ENCODE results near the gene ZNF428.
"Not testable (repeated sequence)": the region's sequence is repeated elsewhere in the genome, so short reads cannot be mapped to it uniquely, and the experiment has no call there.

ZNF428 gene, protein sequence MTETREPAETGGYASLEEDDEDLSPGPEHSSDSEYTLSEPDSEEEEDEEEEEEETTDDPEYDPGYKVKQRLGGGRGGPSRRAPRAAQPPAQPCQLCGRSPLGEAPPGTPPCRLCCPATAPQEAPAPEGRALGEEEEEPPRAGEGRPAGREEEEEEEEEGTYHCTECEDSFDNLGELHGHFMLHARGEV

DNA sequence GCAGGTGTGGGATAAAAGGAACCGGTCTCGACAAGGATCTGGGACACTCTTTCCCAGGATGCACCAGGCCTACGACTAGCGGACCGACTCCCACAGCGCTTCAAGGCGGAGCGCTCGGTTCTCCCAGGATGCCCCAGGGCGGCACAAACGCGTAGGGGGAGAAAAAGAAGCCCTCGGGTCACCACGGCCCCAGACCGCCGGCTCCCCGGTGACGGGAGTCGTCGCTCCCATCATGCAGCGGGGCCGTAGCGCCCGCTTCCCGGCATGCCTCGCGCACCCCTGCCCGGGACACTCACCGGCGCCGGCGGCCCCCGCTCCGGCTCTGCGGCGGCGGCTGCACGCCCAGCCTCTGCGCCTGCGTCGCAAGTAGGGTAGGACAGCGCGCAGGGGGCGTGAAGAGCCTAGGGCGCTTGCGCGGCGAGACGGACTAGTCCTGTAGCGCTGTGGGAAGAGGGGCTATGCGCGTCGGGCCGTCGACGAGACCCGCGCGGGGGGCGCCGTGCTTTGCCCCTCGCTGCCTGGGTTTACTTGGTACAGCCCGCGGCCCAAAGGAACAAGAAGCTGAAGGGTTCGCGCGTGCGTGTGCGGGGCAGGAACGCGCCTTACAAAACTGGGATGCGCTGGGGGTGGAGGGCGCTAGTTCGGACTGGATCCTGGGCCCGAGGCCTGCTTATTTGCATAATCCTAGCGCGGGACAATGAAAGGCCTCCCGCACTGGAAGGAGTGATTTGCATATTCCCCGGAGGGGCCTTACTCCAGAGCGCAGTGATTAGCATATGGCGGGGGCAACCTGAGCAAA lies at the start of gene ZNF428:
Gene ZNF428 (minus strand): TSS at position 368 of the 799 bp plus-strand sequence. CDS start 5,325 bp downstream, outside the sequence.
- peak; percentile 91 for DNase-seq

GRCh38 chr19:43668406-43669109 lies 49.1 kb upstream of the ZNF428 start:
- peak; percentile 99 for DNase-seq

DNA sequence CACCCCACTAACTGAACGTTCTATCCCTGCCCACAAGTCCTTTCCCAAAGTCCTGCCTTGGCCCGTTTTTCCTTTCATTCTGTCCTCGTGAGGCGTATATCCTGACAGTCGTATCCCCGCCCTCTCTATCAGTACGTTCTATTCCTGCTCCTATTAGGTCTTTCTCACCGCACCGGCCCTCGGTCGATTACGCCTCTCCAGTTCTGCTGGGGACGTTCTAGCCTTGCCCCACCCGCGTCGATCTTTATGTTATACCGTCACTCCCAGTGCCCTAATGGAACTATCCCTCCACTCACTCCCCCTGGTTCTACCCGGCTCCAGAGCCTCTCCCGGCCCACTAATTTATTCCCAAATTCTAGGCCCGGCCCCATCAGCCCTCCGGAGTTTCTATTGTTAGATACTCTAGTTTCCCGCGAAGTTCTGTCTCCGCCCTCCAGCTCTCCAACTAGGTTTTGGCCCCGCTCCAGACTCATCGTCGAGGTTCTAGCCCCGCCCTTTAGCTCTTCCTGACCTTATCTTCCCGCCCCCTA lies 48.5 kb upstream of the ZNF428 start:
- no peak for DNase-seq

- DNase-seq = no peak
Observed at GRCh38 chr19:43667126-43667875, 47.9 kb upstream of the ZNF428 start.

- peak; percentile 85 for DNase-seq
Observed at GRCh38 chr19:43664018-43664417, 44.6 kb upstream of the ZNF428 start.

DNA sequence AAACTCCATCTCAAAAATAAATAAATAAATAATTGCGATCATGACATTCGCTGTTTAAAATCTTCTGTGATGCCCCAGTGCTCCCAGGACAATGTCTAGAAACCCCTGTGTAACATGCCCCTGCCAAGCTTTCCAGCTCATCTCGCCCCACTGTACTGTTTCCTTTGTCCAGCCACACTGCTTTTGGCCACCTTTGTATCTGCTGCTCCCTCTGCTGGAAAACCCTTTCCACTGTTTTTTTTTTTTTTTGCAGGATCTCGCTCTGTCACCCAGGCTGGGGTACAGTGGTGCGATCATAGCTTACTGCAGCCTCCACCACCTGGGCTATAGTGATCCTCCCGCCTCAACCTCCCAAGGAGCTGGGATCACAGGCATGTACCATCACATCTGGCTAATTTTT lies 43.1 kb upstream of the ZNF428 start:
- no peak for DNase-seq

DNA sequence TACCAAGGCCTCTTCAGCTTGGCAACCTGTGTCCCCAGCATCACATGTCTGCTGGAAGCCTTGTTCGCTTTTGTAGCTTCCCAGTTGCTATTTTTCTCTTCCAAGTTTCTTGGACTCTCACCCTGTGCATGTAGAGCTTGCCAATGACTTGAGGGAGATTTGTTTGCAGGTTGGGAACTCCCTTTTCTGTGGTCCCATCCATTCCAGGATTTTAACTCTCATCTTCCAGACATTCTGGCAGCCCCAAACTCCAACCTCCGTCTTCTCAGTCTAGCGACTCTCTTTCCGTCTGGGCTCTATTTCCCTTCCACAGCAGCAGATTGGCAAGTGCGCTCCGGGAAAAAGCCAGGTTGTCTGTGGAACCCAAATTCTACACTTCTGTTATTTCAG lies 41.5 kb upstream of the ZNF428 start:
- no peak for DNase-seq

- no peak for DNase-seq
Observed at GRCh38 chr19:43660301-43660970, 41.0 kb upstream of the ZNF428 start.

GRCh38 chr19:43658494-43658893 lies 39.1 kb upstream of the ZNF428 start:
- no peak for DNase-seq

DNA sequence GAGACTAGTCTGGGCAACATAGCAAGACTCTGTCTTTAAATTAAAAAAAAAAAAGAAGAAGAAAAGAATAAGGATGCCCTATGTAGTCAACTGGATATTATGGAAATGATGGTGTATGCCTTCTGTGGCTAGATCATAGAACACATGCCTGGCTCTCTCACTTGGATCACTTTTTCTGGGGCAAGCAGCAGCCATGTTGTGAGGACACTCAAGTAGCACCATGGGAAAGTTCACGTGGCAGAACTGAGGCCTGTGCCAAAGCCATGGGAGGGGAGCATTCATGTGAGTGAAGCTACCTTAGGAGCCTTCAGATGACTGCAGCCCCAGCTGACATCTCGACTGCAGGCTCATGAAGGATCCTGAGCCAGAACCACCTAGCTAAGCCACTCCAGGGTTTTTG lies 38.6 kb upstream of the ZNF428 start:
- DNase-seq = no peak

DNA sequence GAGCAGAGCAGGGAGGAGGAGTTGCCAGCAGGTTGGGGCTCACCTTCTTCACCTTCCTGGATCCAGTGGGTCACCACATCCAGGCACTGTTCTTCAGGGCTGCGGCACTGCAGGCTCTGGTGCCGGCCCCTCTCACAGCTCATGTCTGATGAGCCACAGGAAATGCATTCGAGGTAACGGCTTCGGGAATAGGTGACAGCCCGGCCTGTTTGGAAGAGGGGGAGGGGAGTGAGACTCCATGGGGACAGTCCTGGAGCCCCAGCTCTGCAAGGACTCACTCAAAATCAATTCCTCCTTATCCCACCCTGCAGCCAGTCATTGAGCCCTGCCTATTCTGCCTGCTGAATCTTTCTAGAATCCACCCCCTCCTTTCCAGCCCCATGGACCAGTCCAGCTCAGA lies 37.0 kb upstream of the ZNF428 start:
- DNase-seq = no peak

- no peak for DNase-seq
Observed at GRCh38 chr19:43652546-43652874, 33.1 kb upstream of the ZNF428 start.

- no peak for DNase-seq
Observed at GRCh38 chr19:43651758-43652545, 32.5 kb upstream of the ZNF428 start.

GRCh38 chr19:43650276-43650675 lies 30.8 kb upstream of the ZNF428 start:
- not testable (repeated sequence) for DNase-seq

- DNase-seq = no peak
Observed at GRCh38 chr19:43649514-43649913, 30.1 kb upstream of the ZNF428 start.

DNA sequence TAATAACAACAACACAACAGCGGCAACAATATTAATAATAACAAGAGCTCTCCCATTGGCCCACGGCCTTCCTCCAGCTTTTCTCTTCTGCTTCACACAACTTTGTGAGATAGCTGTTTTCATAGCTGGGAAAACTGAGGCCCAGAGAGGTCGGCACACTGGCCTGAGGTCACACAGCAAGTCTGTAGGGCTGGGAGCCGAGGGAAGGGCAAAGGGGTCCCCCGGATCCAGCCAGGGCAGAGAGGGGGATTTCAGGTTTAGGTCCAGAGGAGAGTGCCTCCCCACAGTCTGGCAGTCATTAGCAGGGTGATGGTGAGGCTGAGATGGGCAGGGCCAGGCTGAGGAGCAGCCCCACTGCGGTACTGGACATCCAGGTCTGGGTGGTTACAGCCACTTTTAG lies 29.2 kb upstream of the ZNF428 start:
- DNase-seq = no peak

DNA sequence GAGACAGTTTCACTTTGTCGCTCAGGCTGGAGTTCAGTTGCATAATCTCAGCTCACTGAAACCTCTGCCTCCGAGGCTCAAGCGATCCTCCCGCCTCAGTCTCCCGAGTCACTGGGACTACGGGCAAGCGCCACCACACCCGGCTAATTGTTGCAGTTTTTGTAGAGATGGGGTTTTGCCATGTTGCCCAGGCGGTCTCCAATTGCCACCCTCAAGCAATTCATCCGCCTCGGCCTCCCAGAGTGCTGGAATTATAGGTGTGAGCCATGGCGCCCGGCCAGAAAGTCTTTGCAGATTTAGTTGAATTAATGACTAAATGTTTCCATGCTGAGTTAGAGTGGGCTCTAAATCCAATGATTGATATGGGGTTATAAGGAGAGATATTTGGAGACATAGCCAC lies 24.8 kb upstream of the ZNF428 start:
- peak; percentile 47 for DNase-seq

DNA sequence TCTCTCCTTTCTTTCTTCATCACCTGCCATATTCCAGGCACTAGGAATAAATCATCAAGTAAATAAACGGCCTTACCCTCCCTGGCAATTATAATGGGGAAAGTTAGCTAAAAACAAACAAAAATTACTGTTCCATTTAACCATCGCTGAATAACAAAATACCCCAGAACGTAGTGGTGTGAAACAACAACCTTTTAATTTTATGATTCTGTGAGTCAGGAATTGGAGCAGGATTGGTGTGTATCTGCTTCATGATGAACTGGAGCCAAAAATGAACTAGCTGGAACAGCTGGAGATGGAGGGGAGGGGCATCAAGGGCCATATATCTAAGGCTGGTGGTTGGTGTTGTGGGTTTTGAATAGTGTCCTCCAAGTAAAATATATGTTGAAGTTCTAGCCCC lies 23.9 kb upstream of the ZNF428 start:
- no peak for DNase-seq

GRCh38 chr19:43642531-43642930 lies 23.1 kb upstream of the ZNF428 start:
- DNase-seq = no peak

DNA sequence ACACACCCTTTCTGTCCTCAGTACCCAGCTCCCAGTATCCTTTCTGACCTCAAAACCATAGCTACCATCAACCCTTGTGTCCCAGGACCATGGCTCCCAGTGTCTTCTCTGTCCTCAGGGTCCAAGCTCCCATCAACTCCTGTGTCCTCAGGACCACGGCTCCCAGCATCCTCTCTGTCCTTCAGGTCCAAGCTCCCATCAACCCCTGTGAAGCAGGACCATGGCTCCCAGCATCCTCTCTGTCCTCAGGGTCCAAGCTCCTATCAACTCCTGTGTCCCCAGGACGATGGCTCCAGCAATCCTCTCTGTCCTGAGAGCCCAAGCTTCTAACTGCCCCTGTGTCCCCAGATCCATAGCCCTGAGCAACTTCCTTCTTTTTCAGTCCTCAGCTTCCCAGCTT lies 21.9 kb upstream of the ZNF428 start:
- no peak for DNase-seq

DNA sequence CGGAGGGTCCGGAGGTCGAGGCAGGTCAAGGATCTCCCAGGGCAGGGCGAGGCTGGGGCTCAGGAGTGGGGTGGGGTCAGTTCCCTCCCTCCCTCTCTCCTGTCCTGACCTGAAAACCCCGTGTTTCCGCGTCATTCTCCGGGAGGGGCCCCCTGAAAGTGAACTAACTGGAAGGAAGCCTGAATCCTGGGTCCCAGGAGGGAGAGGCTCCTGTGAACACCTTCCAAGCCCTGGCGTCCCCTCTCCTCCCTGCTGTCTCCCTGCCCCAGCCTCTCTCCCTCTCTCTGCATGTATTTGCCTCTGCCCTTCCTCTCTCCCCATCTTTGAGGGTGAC lies 21.0 kb upstream of the ZNF428 start:
- DNase-seq = no peak

Measured in inflammatory macrophage treated with lipopolysaccharide for 4 hours (primary cell).